ENCODE data around the gene LTB4R2.
"Not testable (repeated sequence)": the region's sequence is repeated elsewhere in the genome, so short reads cannot be mapped to it uniquely, and the experiment has no call there.

LTB4R2 gene

DNA sequence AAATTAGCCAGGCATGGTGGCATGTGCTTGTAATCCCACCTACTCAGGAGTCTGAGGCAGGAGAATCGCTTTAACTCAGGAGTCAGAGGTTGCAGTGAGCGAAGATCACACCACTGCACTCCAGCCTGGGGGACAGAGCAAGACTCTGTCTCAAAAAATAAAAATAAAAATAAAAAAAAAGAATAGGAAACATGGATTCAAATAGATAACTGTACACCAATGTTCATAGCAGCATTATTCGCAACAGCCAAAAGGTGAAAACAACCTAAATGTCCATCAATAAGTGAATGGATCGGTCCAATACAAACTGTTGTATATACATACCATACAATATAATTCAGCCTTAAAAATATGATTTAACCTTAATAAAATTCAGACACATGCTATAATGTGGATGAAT lies 32.9 kb downstream of the LTB4R2 start:
- no peak for DNase-seq

DNA sequence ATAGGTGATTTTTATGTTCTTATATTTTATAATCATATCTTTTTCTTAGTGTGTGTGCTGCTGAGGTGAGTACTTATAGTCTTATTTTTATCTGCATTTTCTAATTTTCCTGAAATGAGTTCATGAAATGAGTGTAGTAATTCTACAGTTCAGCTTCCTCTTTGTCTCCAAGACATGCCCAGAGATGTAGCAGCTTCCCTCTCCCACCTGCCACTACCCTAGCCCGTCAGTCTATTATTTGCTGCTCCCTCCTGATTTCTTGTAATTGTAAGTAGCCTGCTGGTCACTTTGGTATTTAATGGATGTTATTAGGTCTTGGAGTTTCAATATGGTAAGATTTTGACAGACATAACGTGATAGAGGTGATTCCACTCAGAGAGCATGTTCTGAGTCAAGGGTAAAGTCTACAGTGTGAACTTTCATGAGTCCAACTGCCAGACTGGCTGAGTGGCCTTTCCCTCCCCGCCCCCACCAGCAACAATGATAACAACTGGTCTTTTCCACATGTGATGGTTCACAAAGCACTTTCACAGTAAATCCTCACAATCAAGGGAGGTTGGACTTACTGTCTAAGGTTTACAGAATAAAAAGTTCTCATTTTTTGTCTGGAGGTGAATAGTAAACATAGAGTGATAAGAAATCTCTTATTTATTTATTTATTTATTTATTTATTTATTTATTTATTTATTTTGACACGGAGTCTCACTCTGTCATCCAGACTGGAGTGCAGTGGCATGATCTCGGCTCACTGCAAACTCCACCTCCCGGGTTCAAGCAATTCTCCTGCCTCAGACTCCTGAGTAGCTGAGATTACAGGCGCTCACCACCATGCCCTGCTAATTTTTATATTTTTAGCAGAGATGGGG lies 34.1 kb downstream of the LTB4R2 start:
- DNase-seq = no peak

DNA sequence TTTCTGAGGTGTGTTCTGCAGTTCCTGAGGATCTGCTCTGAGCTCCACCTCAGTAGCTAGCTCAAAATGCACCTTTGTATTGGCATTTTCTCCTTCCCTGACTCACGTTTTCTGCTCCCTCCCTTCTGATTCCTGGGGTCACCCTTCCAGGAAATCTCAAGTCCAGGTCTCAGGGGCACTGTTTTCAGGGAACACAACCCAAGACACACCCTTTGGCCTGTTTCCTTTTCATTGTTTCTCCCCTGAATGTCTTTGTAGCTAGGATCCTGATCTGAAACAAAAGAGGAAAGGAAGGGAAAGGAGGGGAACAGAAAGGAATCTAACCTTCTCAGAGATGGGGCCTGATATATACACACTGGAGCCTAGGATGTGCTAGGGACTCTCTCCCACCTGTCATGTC lies 37.2 kb downstream of the LTB4R2 start:
- DNase-seq = no peak

DNA sequence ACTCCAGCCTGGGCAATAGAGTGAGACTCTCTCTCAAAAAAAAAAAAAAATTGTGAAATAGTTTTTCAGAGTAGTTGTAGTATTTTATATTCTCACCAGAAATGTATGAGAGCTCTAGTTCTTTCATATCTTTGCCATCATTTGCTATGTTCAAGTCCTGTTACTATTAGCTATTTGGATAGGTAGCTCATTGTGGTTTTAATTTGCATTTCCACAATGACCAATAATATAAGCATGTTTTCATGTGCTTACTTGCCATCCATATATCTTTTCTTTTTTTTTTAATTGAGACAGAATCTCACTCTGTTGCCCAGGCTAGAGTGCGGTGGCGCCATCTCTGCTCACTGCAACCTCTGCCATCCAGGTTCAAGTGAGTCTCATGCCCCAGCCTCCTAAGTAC lies 38.2 kb downstream of the LTB4R2 start:
- no peak for DNase-seq

DNA sequence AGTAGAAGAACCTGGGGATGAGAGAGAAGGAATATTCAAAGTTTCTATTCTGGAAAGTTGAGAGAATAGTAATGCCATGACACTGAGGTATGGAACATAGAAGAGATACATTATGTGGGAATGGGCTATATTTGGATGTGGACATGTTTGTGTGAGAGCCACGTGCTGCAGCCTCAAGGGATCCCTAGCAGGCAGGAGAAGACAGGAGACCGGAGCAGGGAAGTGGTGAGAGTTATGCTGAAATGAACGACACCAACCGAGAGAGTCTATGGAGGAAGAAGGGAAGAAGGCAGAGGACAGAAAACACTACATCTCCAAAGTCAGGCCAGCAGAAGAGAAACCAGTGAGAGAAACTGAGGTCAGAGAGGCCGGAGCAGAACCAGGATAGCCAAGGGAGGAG lies 39.8 kb downstream of the LTB4R2 start:
- DNase-seq = no peak

DNA sequence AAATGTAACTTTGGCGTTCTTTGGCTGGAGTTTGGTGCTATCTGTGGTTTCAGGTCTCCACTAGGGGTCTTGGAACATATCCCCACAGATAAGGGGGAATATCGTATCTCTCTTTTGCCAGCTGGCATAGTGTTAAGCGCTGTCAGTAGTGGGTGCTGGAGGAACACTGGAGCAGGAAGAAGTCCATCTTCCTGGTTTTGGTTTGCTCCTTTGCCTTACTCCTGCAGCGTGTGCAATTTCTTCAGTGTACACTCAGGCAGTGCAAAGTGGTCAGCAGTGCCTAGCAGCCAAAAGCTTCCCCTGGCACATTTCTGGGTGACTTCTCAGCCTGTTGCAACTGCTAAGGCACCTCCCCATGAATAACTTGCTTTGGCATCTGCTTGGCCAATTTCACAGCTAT lies 41.6 kb downstream of the LTB4R2 start:
- peak; percentile 28 for DNase-seq

DNA sequence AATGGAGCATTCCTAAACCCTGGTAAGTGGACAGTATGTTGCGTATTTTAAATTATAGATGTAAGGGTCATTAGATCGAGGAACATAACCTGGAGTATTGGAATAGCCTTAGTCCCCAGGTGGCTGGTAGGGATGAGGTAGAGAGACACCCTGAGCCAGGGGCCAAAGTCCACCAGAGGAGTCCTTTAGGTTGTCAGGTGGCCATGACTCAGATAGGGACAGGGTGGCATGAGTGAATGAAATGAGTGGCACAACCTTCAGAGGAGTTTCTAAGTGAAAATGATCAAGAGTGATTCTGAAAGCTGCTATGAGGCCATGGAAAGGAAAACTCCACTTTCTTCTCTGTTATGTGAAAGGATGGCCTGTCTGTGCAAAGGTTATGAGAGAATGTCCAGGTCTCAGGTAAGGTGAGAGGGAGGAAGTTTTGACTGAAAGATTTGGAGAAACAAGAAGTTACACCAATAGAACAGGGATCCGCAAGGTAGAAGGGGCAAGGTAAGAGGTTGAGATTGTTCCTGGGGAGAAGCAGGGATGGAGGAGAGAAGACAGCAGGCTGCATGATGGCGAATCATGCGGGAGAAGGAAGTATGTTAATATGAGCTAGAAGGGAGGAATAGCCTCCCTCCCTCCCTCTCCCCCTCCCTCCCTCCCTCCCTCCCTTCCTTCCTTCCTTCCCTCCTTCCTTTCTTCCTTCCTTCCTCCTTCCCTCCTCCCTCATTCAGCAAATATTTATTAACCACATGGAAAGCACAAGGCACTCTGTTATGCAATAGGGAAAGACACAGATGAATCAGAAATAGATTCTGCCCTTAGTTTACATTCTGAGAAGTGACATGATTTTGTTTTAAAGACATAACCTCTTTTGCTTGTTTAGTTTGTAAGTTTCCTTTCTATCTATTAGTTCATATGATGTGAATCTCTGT lies 43.9 kb downstream of the LTB4R2 start:
- DNase-seq = peak; percentile 60

DNA sequence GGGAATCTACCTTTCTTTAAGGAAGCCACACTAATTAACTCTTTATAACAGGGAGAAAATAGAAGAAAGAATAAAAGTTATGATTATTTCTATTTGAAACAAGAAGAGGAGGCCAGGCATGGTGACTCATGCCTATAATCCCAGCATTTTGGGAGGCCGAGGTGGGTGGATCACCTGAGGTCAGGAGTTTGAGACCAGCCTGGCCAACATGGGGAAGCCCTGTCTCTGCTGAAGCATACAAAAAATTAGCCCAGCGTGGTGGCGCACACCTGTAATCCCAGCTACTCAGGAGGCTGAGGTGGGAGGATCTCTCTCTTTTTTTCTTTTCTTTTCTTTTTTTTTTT lies 44.5 kb downstream of the LTB4R2 start:
- not testable (repeated sequence) for DNase-seq

DNA sequence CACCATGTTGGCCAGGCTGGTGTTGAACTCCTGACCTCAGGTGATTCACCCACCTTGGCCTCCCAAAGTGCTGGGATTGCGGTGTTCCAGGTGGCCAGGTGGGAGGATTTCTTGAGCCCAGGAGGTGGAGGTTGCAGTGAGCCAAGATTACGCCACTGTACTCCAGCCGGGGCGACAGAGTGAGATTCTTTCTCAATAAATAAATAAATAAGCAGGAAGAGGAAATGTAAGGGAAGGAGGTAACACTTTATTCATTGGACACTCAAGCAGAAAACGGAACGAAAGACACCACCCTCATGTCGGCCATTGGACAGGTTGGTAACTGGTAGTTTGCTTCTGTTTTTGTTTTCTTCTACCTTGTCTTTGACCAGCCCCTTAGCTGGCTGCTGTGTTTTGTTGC lies 45.1 kb downstream of the LTB4R2 start:
- DNase-seq = no peak

DNA sequence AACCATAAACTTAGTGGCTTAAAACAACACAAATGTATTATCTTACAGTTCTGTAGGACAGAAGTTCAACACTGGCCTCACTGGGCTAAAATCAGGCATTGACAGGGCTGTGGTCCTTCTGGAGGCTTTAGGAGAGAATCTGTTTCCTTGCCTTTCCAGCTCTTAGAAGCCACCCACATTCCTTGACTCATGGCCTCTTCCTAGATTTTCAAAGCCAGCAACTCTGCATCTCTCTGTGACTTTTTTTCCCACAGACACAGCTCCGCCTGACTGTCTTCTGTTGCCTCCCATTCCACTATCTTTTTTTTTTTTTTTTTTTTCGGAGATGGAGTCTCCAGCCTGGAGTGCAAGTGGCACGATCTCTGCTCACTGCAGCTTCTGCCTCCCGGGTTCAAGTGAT lies 46.3 kb downstream of the LTB4R2 start:
- DNase-seq = no peak

DNA sequence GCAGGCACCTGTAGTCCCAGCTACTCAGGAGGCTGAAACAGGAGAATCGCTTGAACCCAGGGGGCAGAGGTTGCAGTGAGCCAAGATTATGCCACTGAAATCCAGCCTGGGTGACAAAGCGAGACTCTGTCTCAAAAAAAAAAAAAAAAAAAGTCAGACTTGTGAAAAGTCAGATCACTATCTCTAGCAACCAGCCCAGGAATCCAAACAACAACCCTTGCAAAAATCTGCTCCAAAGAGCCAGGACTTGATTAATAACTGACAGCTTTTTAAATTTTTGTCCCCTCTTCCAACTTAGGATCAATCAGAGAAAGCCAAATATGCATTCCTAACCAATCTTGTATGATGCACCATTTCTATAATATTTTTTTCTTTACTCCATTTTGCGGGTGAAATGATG lies 50.3 kb downstream of the LTB4R2 start:
- no peak for DNase-seq

DNA sequence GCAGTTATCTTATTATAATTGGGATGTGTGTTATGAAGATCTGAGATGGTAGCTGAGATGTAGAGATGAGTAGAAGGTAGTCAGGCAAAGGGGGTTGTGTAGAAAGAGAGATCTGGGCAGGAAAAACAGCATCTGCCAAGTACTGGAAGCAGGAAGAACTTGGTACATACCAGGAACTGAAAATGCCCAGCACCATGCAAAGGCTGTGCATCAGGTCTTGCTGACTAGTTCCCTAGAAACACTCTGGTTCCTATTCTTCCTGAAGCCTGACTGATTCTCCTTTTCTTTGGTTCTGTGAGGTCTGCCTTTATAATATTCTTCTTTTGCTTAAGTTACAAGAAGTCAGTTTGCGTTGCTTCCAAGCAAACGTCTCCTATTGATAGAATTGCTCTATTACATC lies 51.4 kb downstream of the LTB4R2 start:
- DNase-seq = no peak
